Measurements from ENCODE around the gene CAPN12.

CAPN12 gene

DNA sequence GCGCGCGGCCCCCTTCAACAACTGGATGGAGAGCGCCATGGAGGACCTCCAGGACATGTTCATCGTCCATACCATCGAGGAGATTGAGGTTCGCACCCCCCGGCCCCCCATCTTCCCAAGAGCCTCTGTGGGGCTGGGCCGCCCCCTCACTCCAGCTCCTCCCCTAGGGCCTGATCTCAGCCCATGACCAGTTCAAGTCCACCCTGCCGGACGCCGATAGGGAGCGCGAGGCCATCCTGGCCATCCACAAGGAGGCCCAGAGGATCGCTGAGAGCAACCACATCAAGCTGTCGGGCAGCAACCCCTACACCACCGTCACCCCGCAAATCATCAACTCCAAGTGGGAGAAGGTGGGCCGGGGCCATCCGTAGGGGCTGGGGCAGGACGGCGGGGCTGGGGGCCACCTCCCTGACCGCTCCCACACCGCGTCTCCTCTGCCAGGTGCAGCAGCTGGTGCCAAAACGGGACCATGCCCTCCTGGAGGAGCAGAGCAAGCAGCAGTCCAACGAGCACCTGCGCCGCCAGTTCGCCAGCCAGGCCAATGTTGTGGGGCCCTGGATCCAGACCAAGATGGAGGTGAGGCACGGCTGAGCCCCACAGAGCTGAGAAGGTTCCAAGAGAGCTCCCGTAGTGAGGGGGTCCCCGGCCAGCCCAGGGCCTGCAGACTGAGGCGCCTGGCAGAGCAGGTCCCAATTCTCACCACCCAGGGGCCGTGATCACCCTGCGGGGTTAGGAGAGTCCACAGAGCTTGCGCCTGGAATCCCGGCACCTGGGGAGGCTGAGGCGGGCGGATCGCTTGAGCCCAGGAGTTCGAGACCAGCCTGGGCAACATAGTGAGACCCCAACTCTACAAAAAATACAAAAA is 20.1 kb downstream of the CAPN12 start:
- no peak for DNase-seq

DNA sequence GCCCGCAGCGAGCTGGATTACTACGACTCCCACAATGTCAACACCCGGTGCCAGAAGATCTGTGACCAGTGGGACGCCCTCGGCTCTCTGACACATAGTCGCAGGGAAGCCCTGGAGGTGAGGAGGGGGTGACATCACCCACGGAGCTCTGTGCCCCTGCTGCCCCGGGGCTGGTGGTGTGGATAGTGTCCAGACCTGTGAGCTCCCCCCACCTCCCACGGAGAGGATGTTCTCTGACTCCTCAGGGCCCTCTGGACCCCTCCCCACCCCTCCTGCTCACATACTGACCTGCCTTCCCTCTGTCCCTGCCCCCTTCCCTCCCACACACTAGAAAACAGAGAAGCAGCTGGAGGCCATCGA is 20.7 kb downstream of the CAPN12 start:
- no peak for DNase-seq

GRCh38 chr19:38722947-38723605 is 21.2 kb downstream of the CAPN12 start:
- DNase-seq: no peak

GRCh38 chr19:38721979-38722773 is 22.1 kb downstream of the CAPN12 start:
- DNase-seq: no peak

DNA sequence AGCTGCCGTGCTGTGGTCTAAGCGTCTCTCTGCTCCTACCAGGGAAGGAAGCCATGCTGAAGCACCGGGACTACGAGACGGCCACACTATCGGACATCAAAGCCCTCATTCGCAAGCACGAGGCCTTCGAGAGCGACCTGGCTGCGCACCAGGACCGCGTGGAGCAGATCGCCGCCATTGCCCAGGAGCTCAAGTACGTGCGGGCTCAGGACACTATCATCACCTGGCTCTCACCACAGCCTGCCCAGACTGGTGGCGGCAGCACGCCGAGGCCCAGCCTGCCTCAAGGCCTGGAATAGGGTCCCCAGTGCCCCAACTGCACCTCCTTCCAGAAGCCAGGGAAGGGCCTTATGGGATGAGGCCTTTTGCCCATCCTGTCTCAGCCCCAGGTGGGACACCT is 22.8 kb downstream of the CAPN12 start:
- no peak for DNase-seq

DNA sequence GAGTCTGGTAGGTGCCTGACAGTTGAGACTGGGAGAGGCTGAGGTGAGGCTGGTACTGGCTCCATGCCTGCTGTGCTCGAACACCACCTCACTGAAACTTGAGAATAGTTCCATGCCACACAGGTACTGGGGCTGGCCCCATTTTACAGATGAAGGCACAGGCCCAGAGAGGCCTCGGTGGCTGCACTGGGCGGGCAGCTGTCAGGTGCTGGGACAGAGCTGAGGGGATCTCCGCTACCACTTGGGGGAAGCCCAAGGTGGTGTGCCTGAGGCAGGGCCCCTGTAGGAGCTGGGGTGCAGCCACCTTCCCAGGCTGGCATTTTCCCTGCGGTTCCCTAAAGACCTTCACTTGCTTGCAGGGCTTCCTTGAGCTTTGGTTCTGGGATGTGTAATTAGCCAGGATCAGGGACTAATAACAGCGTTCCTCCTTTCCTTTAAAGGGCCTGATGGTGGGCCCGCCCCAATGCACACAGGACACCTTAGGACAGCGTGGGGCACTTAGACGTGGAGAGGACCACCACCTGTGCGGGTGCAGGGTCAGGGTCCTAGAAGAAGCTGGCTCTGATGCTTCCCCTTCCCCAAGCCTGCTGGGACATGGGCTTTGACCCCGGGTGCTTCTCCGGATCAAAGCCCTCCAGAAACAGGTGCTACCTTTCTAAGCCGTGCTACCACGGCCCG is 23.6 kb downstream of the CAPN12 start:
- DNase-seq: no peak

DNA sequence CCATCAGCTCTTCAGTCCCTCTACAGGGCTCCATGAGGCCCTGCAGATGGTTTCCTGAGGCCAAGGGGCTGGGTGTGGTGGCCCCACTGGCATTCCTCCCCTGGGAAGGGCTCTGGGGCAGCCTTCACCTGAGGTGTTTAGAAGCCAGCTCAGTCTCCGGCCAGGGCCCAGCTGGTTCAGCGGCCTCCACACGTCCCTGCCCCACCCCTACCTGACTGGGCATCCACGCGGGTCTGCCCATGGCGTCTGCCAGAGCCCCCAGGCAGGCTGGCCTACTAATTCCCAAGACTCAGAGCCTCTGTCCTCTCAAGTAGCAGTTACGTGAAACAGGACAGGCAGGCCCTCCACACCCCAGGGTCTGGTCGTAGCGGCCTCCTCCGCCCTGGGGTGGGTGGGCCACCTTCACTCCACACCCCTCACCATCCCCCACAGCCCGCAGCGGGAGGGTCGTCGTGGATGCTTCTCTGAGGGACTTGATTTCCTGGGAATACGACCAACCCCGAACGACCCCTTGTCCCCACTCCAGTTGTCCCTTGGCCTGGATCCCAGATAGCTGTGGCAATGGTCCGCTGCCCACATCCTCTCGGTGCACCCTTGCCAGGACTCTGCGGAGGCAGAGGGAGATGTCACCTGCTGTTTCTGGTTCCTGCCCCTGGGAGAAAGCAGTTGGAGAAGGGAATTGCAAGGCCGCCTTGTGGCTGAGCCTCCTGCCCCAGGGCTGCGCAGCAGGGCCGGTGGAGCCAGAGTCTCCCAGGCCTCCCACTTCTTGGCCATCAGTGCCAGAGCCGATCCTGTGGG is 24.3 kb downstream of the CAPN12 start:
- DNase-seq: no peak

DNA sequence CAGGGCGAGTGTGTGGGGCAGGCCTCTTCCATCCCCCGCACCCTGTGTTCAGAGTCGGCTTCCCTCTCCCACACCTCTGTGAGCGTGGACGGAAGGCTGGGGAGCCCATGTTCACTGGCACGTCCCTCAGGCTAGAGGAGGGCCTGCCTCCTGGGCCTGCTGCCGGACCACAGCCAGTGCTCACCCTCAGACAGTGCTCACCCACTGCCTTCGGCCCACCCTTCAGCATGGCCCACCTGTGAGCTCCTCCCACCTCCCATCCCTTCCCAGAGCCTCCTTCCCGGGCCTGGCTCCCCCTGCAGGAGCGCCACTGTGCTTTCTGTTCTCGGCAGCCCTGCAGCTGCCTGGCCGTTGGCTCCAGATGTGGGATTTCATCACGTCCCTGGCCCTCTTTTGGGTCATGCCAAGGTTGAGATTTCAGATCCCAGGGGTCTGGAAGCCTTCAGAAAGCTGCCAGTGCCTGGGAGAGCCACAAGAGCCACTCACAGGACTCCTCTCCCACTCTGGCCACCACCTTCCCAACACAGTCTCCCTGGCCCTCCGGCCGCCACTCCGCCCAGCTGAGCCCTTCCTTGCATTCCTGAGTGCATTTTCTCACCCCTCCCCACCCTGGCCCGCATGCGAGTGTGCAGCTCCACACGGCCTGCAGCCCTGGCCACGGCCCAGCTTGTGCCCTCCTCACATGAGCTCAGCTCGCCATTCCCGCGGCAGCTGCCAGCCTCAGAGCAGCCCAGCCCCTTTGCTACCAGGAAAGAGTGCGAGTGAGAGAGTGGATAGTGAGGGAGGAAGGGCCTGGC is 25.3 kb downstream of the CAPN12 start:
- no peak for DNase-seq

GRCh38 chr19:38717855-38718254 is 26.4 kb downstream of the CAPN12 start:
- no peak for DNase-seq

GRCh38 chr19:38717051-38717450 is 27.2 kb downstream of the CAPN12 start:
- no peak for DNase-seq

GRCh38 chr19:38715555-38715954 is 28.7 kb downstream of the CAPN12 start:
- DNase-seq: no peak

- no peak for DNase-seq
These were observed 29.9 kb downstream of the CAPN12 start for GRCh38 chr19:38714354-38714778.

GRCh38 chr19:38713865-38714264 is 30.4 kb downstream of the CAPN12 start:
- no peak for DNase-seq

DNA sequence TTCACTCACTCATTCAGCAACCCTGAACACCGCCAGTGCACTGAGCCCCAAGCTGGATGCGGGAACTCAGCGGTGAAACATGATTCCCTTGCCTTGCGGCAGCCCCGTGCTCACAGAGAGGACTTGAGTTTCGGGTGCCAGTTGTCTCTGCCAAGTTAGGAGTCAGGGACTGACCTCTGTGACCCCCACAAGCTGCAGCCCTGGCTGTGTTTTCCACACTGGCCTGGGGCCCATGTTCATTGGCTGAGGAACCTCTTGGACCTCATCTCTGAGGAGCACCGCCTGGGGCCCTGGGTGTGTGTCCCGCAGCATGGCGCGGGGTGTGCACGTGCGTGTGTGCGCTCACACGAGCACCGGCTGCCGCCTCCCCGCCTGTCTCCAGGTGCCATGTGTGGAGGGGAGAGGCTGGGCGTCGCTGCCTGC is 31.0 kb downstream of the CAPN12 start:
- no peak for DNase-seq

- no peak for DNase-seq
These were observed 32.0 kb downstream of the CAPN12 start for GRCh38 chr19:38712161-38712748.

GRCh38 chr19:38711726-38712153 is 32.5 kb downstream of the CAPN12 start:
- no peak for DNase-seq

- no peak for DNase-seq
These were observed 33.1 kb downstream of the CAPN12 start for GRCh38 chr19:38710928-38711725.

DNA sequence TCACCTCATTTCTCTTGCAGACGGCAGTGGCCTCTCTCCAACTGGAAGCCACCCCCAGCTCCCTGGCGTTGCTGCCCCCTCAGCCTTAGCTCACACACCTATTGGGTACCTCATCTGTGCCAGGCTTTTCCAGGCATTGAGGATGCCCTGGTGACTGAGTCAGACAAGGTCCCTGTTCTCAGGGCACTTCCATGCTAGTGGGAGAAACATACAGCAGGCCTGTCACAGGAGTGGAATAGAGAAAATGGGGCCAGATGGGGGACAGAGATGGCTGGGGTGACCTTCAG is 33.9 kb downstream of the CAPN12 start:
- no peak for DNase-seq

- no peak for DNase-seq
These were observed 34.4 kb downstream of the CAPN12 start for GRCh38 chr19:38709671-38710415.
